Sigmoid colon (tissue), 3 donors: Measurements from ENCODE around the gene IL36B.

Experiments used
- CTCF ChIP-seq, 4 experiments: fragments of 450-650 bp in 3 of 4; fragments of 200-600 bp in 1 of 4; IDR thresholded peaks; one replicate each; pipeline ENCODE4 v1.5.1; 2016 to 2019; ENCODE audit warnings: antibody characterized with exemption in 4 of 4, mild to moderate bottlenecking in 3 of 4, moderate library complexity in 2 of 4
- POLR2A ChIP-seq, 2 donors: fragments of 450-650 bp; IDR thresholded peaks; one replicate each; pipeline ENCODE4 v1.6.1; 2016; ENCODE audit warnings: antibody characterized with exemption in 2 of 2, mild to moderate bottlenecking in 2 of 2, moderate library complexity in 2 of 2

- no peak for TF ChIP-seq CTCF (IDR thresholded peaks at IDR 0.05)
- TF ChIP-seq POLR2A (IDR thresholded peaks at IDR 0.05) = no peak
Measured at GRCh38 chr2:112996635-112997034, 56.0 kb downstream of the IL36B start.
